ENCODE data around the gene SACS. TPM values are rescaled to one million over a fixed set of nuclear protein-coding genes. Genes with fewer than 3 reads are reported as not detected.

The SACS gene
- total and polyA plus RNA-seq, 2 of the 4 experiments (the other 2 are of a cell fraction), result 14.7 to 121 TPM

DNA sequence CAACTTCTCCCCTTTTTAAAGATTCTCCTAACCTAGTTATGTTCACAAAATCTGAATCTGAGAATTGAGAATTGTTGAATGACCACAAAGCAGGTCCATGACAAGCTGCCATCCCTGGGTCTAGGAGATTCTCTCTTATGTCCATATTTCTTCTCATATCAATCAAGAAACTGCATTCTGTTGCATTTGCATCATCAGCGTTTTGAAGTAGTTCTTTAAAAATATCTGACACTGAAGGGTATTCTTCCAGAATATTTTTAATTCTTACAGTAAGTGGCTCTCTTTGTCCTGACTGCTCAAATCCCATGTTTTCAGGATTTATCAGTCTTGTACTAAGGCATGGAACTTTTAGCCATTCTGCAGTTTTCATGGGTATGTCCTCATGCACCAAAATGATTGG lies 94.3 kb downstream of the SACS start:
- in situ Hi-C loops (cut with MboI; ENCODE audit: low sequenced_read_pairs) (no loop called here), intact Hi-C loops (cut with micrococcal nuclease) (no loop called here), dilution Hi-C loops (cut with HindIII; ENCODE audit: low sequenced_read_pairs, unreplicated experiment) (no loop called here)
- ATAC-seq (ENCODE audit: low read depth), result no peak
- Histone ChIP-seq H3K14ac (replicated peaks; ENCODE audit: low read depth, low read length) (no peak overlapping the region), H2AK9ac (replicated peaks; ENCODE audit: low read depth, low read length, poor library complexity) (no peak overlapping the region), H3K9me1 (ENCODE audit: insufficient read depth, low read length) (no peaks in the 10 kb centered on the region), H3K9ac (ENCODE audit: low read depth, low read length) (no peak overlapping the region), H3K4me3 (ENCODE audit: insufficient read depth, low read depth, low read length) (no peak overlapping the region), H3K79me1 (ENCODE audit: low read depth in 1 of 2, low read length in 2 of 2) (peaks cover 12 to 18% of the 10 kb centered on the region in 2 experiments), H2BK5ac (ENCODE audit: low read depth, low read length, poor library complexity, severe bottlenecking) (no peak overlapping the region), H3K56ac (ENCODE audit: extremely low read depth, insufficient read depth, low read length) (no peak overlapping the region), H3K23ac (ENCODE audit: low read depth, low read length) (no peak overlapping the region), H3K4me2 (ENCODE audit: low read depth, low read length) (no peak overlapping the region), H3K9me3 (ENCODE audit: control insufficient read depth, insufficient read depth, low read length) (peaks cover 4% of the 10 kb centered on the region), H2AK5ac (ENCODE audit: low read depth, low read length) (no peak overlapping the region), H3K36me3 (ENCODE audit: control insufficient read depth, insufficient read depth, low read length) (peaks cover 37% of the 10 kb centered on the region), H2BK15ac (ENCODE audit: low read depth, low read length) (no peak overlapping the region), H3K4me1 (ENCODE audit: control insufficient read depth, insufficient read depth, low read length) (no peaks in the 10 kb centered on the region), H3K4ac (ENCODE audit: low read depth, low read length) (no peak overlapping the region), H2AFZ (replicated peaks; ENCODE audit: low read length, poor library complexity) (no peak overlapping the region), H4K20me1 (ENCODE audit: insufficient read depth, low read length) (no peaks in the 10 kb centered on the region), H3K27me3 (ENCODE audit: control insufficient read depth, insufficient read depth, low read length) (no peaks in the 10 kb centered on the region), H3K18ac (ENCODE audit: low read depth, low read length) (no peak overlapping the region), H4K5ac (ENCODE audit: low read depth, low read length) (no peak overlapping the region), H4K91ac (ENCODE audit: insufficient read depth, low read depth, low read length) (no peak overlapping the region), H2BK20ac (ENCODE audit: low read depth, low read length) (no peak overlapping the region), H2BK120ac (ENCODE audit: low read depth, low read length) (no peak overlapping the region), H3K27ac (ENCODE audit: insufficient read depth, low read length) (no peak overlapping the region), H4K8ac (ENCODE audit: low read depth in 2 of 2, low read length in 2 of 2) (no peak overlapping the region)
- WGBS, 2 experiments (ENCODE audit: extremely low coverage in 2 of 2, insufficient read length in 1 of 2), result no CpG with 5 or more reads among the region's 1 CpG
- no peak for DNase-seq
- CTCF ChIA-PET, result no interaction called here
- POLR2A ChIA-PET (ENCODE audit: unreplicated experiment), result no interaction called here
- peak; percentile 63 for TF ChIP-seq MAFK (IDR thresholded peaks at IDR 0.05; ENCODE audit: low read depth, low read length)
- no peak for TF ChIP-seq NFE2L2 (IDR thresholded peaks at IDR 0.05; ENCODE audit: low read depth, low read length)
- BruUV-seq (replicated peaks), result no TSS peak

All from IMR-90 (cell line).